IPS-11a (cell line): Measurements from ENCODE around the gene SH2D3A.

Experiments
- H3K4me3 ChIP-seq: one replicate; pipeline ENCODE4 v1.5.1; 2013; ENCODE audit warnings: low read depth, low read length, control low read depth

The SH2D3A gene

GRCh38 chr19:6738787-6739389 lies 28.3 kb downstream of the SH2D3A start:
- peak overlapping the region; percentile 25 for H3K4me3 ChIP-seq

GRCh38 chr19:6737873-6738786 lies 29.1 kb downstream of the SH2D3A start:
- no peak overlapping the region for H3K4me3 ChIP-seq

- peak within 1 kb of the TSS; percentile 61 for H3K4me3 ChIP-seq
These were observed 29.9 kb downstream of the SH2D3A start, which contains the start of gene GPR108 for GRCh38 chr19:6737284-6737872. GPR108 (minus strand) TSS chr19:6737580; CDS start chr19:6737576, 4 bp downstream.

GRCh38 chr19:6736917-6737283 lies 30.3 kb downstream of the SH2D3A start:
- H3K4me3 ChIP-seq, result peak overlapping the region; percentile 61

GRCh38 chr19:6736169-6736916 lies 30.9 kb downstream of the SH2D3A start:
- H3K4me3 ChIP-seq, result peak overlapping the region; percentile 61

GRCh38 chr19:6735181-6735911 lies 31.9 kb downstream of the SH2D3A start:
- H3K4me3 ChIP-seq, result no peak overlapping the region

GRCh38 chr19:6734096-6734696 lies 33.0 kb downstream of the SH2D3A start:
- H3K4me3 ChIP-seq, result no peak overlapping the region

- H3K4me3 ChIP-seq, result no peak overlapping the region
These were observed 33.7 kb downstream of the SH2D3A start for GRCh38 chr19:6733338-6734095.

GRCh38 chr19:6732803-6733337 lies 34.4 kb downstream of the SH2D3A start:
- H3K4me3 ChIP-seq, result no peak overlapping the region

GRCh38 chr19:6731822-6732221 lies 35.4 kb downstream of the SH2D3A start:
- no peak overlapping the region for H3K4me3 ChIP-seq

GRCh38 chr19:6730941-6731670 lies 36.1 kb downstream of the SH2D3A start:
- H3K4me3 ChIP-seq, result no peak overlapping the region

GRCh38 chr19:6730153-6730804 lies 37.0 kb downstream of the SH2D3A start:
- no peak overlapping the region for H3K4me3 ChIP-seq

- H3K4me3 ChIP-seq, result no peak overlapping the region
These were observed 37.6 kb downstream of the SH2D3A start for GRCh38 chr19:6729573-6730152.

GRCh38 chr19:6728346-6728745 lies 38.9 kb downstream of the SH2D3A start:
- H3K4me3 ChIP-seq, result no peak overlapping the region

- H3K4me3 ChIP-seq, result no peak overlapping the region
These were observed 41.6 kb downstream of the SH2D3A start for GRCh38 chr19:6725513-6726231.

- H3K4me3 ChIP-seq, result no peak overlapping the region
These were observed 42.4 kb downstream of the SH2D3A start for GRCh38 chr19:6724631-6725492.
